ENCODE measurements around the gene SAT2. TPM values are rescaled to one million over a fixed set of nuclear protein-coding genes. Genes with fewer than 3 reads are reported as not detected.

The SAT2 gene
- total RNA-seq, 1 donor from 2014 or later: 45.0 TPM

DNA sequence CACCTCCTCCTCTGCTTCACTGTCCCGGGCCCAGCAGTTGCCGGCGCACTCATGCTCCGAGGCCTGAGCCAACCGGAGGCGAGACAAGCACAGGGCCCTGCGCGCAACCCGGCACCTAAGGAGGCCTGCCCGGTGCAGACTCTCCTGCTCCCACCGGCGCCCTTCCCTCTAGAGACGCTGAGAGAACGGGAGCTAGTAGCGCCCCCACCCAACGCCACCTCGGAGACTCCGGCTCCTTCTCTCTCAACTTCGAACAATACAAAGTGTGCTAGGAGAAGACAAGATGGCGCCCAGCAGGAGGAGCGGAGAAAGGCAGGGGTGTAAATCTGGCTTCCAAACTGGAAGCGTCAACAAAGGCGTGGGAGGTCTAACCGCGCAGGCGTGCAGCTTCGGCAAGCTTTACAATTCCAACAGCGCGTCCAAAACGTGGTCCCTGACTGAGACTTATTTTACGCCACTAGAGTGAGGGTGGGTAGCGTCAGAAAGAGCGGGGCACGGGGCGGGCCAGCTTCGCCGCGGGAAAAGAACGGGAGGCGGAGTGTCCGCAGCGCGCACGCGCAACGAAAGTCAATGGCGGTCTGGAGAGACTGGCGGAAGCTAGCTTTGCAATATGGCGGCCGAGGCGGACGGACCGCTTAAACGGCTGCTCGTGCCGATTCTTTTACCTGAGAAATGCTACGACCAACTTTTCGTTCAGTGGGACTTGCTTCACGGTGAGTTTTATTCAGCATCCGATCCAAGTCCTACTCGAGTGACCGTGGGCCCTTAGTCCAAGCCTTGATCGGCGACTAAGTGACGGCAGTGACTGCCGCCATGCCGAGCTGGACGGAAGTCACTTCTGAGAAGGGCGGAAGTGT, 44.1 kb downstream of the SAT2 start, which contains the start of gene MPDU1:
Gene MPDU1, plus strand, starts transcription at position 600 of the 857 bp plus-strand sequence. Its CDS starts 11 bp downstream, at position 611.
- ATAC-seq (ENCODE audit: low read depth): peak; percentile 76
- Mint-ChIP-seq H3K9me3 (no peaks in the 10 kb centered on the region), H3K4me1 (peaks cover 64% of the 10 kb centered on the region)

DNA sequence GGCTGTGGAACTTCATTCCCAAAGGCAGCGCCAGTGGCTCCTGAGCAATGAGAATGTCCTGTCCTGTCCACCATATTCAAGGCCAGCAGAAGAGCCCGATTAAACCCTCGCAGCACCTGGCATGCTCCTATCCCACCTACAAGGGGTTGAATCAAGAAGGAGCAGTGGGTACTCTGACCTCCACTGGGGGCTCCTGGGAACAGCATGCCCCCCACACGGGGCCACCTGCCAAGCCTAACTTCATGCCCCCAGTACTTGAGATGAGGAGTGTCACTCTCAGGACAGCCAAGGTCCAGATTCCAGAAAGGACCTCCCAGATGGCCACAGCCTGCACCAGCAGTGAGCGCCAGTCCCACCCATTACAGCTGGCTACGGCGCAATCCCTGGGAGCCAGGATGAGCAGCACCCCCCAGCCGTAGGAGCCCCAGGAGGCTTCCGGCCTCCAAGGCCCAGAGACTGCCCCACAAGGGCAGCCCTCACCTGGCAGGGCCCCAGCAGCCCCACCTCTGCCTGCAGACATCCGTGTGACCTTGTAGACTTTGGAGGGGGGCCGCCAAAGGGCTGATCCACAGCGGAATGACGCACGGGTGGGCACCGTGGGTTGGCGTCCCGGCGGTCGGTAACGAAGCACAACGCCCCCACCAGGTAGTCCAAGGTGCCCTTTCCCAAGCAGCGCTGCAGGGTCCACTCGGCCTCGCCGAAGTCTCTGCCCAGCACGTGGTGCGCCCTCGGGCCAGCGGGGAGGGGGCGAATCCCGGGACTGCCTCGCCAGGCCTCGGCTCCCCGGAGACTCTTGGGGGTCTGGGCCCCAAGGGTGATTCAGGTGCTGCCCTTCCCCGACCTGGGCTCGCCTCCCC, 45.0 kb downstream of the SAT2 start:
- ATAC-seq (ENCODE audit: low read depth) (no peak), DNase-seq (no peak)
- ChIA-PET POLR2A (interaction anchor here (0.6 to 4.6 kb wide), 16 partner anchors 10 to 591 kb away, joined by 4 to 131 read pairs (median 8); partner anchors contain the start of genes ACAP1, CYB5D1, FXR2 and GPS2), CTCF (no interaction called here)
- no peaks in the 10 kb centered on the region for H3K27me3 Mint-ChIP-seq
- intact Hi-C loops (cut with micrococcal nuclease): loop anchor here (1.0 to 10.0 kb wide), 4 partner anchors 21 to 538 kb away; partner anchors contain the start of genes SENP3 and SLC16A11
- peaks cover 72% of the 10 kb centered on the region for H3K4me1 Mint-ChIP-seq
- TF ChIP-seq, protein P1, sequence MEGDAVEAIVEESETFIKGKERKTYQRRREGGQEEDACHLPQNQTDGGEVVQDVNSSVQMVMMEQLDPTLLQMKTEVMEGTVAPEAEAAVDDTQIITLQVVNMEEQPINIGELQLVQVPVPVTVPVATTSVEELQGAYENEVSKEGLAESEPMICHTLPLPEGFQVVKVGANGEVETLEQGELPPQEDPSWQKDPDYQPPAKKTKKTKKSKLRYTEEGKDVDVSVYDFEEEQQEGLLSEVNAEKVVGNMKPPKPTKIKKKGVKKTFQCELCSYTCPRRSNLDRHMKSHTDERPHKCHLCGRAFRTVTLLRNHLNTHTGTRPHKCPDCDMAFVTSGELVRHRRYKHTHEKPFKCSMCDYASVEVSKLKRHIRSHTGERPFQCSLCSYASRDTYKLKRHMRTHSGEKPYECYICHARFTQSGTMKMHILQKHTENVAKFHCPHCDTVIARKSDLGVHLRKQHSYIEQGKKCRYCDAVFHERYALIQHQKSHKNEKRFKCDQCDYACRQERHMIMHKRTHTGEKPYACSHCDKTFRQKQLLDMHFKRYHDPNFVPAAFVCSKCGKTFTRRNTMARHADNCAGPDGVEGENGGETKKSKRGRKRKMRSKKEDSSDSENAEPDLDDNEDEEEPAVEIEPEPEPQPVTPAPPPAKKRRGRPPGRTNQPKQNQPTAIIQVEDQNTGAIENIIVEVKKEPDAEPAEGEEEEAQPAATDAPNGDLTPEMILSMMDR (IDR thresholded peaks at IDR 0.05): no peak
- H3K4me3 Mint-ChIP-seq: peak overlapping the region; percentile 100
- peak overlapping the region; percentile 100 for H3K27ac Mint-ChIP-seq
- H3K9me3 Mint-ChIP-seq: no peaks in the 10 kb centered on the region
- H3K36me3 Mint-ChIP-seq (ENCODE audit: low read depth): peaks cover 50% of the 10 kb centered on the region

More for the DNA sequence above, 44.1 kb downstream of the SAT2 start, which contains the start of gene MPDU1:
- POLR2A ChIA-PET: interaction anchor here (0.6 to 4.6 kb wide), 41 partner anchors 11 to 711 kb away, joined by 3 to 131 read pairs (median 5); partner anchors contain the start of genes ACAP1, ATP1B2, CYB5D1 and FXR2
- Mint-ChIP-seq H3K27ac (peak within 1 kb of the TSS; percentile 100), H3K27me3 (no peaks in the 10 kb centered on the region), H3K36me3 (ENCODE audit: low read depth) (peaks cover 48% of the 10 kb centered on the region), H3K4me3 (peak within 1 kb of the TSS; percentile 100)
- CTCF ChIA-PET: interaction anchor here (0.9 to 3.1 kb wide), 7 partner anchors 12 to 228 kb away, joined by 3 to 15 read pairs (median 3); partner anchors contain the start of gene SENP3
- intact Hi-C loops (cut with micrococcal nuclease): loop anchor here (1.0 to 10.0 kb wide), 6 partner anchors 11 to 539 kb away; partner anchors contain the start of genes POLR2A, SENP3 and SLC16A11
- TF ChIP-seq, protein P1 (IDR thresholded peaks at IDR 0.05): no peak
- DNase-seq: peak; percentile 90

DNA sequence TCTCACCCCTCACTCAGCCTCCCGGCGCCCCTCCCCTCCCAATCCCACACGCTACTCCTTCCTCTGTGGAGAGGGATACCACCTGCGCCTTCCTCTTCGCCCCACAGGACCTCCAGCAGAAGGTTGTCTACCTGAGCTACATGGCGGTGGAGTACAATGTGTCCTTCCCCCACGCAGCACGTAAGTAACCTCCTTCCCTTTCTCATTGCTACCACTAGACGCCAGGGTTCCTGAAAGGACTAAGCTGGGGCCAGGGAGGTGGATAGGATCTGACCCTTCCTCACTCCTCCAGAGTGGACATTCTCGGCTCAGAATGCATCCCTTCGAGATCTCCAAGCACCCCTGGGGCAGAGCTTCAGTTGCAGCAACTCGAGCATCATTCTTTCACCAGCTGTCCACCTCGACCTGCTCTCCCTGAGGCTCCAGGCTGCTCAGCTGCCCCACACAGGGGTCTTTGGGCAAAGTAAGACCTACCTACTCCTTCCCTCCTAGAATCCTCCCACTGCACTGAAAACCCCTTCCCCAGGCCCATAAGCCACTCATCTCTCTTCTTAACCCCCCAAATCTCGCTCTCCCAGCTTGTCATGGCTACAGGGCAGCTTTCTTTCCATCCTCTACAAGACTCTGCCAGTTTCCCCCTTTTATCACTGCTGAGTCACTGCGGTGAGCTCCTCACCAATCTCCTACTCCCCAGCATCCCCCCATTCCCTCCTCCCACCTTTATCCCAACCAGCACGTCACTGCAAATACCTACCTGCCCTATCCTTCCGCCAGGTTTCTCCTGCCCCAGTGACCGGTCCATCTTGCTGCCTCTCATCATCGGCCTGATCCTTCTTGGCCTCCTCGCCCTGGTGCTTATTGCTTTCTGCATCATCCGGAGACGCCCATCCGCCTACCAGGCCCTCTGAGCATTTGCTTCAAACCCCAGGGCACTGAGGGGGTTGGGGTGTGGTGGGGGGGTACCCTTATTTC, 46.7 kb downstream of the SAT2 start:
- Mint-ChIP-seq H3K4me3 (peak overlapping the region; percentile 41), H3K27me3 (no peaks in the 10 kb centered on the region), H3K9me3 (no peaks in the 10 kb centered on the region), H3K27ac (peak overlapping the region; percentile 75), H3K4me1 (peaks cover 86% of the 10 kb centered on the region), H3K36me3 (ENCODE audit: low read depth) (peaks cover 59% of the 10 kb centered on the region)
- POLR2A ChIA-PET: interaction anchor here (0.9 to 3.1 kb wide), 9 partner anchors 8 to 272 kb away, joined by 3 to 36 read pairs (median 4); partner anchors contain the start of genes TP53 and WRAP53
- TF ChIP-seq, protein P1 (IDR thresholded peaks at IDR 0.05): no peak
- intact Hi-C loops (cut with micrococcal nuclease): loop anchor here (10.0 kb wide), 1 partner anchor 536 kb away; the partner anchor contains the start of gene SLC16A11
- ATAC-seq (ENCODE audit: low read depth) (no peak), DNase-seq (no peak)
- CTCF ChIA-PET: interaction anchor here (3.5 kb wide), 1 partner anchor 8 kb away, joined by 22 read pairs; the partner anchor contains the start of gene SOX15
